Measurements from ENCODE around the gene ARHGEF12.

The ARHGEF12 gene

GRCh38 chr11:120305286-120305685 lies 30.9 kb upstream of the ARHGEF12 start:
- Mint-ChIP-seq H3K9me3 (no peaks in the 10 kb centered on the region), H3K27me3 (peaks cover 28% of the 10 kb centered on the region), H3K36me3 (ENCODE audit: insufficient read depth) (no peaks in the 10 kb centered on the region), H3K27ac (ENCODE audit: low read depth) (no peak overlapping the region), H3K4me3 (no peak overlapping the region), H3K4me1 (no peaks in the 10 kb centered on the region)
- DNase-seq (ENCODE audit: low spot score in 2 of 2) (no peak), ATAC-seq (replicated peaks; ENCODE audit: extremely low read depth, poor library complexity, severe bottlenecking) (no peak)

- H3K4me1 Mint-ChIP-seq: no peaks in the 10 kb centered on the region
- no peaks in the 10 kb centered on the region for H3K36me3 Mint-ChIP-seq (ENCODE audit: insufficient read depth)
- ATAC-seq (replicated peaks; ENCODE audit: extremely low read depth, poor library complexity, severe bottlenecking) (no peak), DNase-seq (ENCODE audit: low spot score in 2 of 2) (no peak)
- peaks cover 26% of the 10 kb centered on the region for H3K27me3 Mint-ChIP-seq
- H3K27ac Mint-ChIP-seq (ENCODE audit: low read depth): no peak overlapping the region
- H3K4me3 Mint-ChIP-seq: no peak overlapping the region
- H3K9me3 Mint-ChIP-seq: no peaks in the 10 kb centered on the region
Measured at GRCh38 chr11:120306519-120307242, 29.5 kb upstream of the ARHGEF12 start.

- Mint-ChIP-seq H3K9me3 (no peaks in the 10 kb centered on the region), H3K27ac (ENCODE audit: low read depth) (no peak overlapping the region), H3K36me3 (ENCODE audit: insufficient read depth) (no peaks in the 10 kb centered on the region), H3K4me3 (no peak overlapping the region), H3K4me1 (no peaks in the 10 kb centered on the region), H3K27me3 (peaks cover 18% of the 10 kb centered on the region)
- ATAC-seq (replicated peaks; ENCODE audit: extremely low read depth, poor library complexity, severe bottlenecking) (no peak), DNase-seq (ENCODE audit: low spot score in 2 of 2) (no peak)
Measured at GRCh38 chr11:120307476-120307875, 28.7 kb upstream of the ARHGEF12 start.

GRCh38 chr11:120308081-120308480 lies 28.1 kb upstream of the ARHGEF12 start:
- Mint-ChIP-seq H3K27ac (ENCODE audit: low read depth) (no peak overlapping the region), H3K36me3 (ENCODE audit: insufficient read depth) (no peaks in the 10 kb centered on the region), H3K9me3 (no peaks in the 10 kb centered on the region), H3K27me3 (peaks cover 17% of the 10 kb centered on the region), H3K4me3 (no peak overlapping the region), H3K4me1 (no peaks in the 10 kb centered on the region)
- DNase-seq (ENCODE audit: low spot score in 2 of 2) (no peak), ATAC-seq (replicated peaks; ENCODE audit: extremely low read depth, poor library complexity, severe bottlenecking) (no peak)

GRCh38 chr11:120310870-120311269 lies 25.3 kb upstream of the ARHGEF12 start:
- no peaks in the 10 kb centered on the region for H3K9me3 Mint-ChIP-seq
- DNase-seq (ENCODE audit: low spot score in 2 of 2) (no peak), ATAC-seq (replicated peaks; ENCODE audit: extremely low read depth, poor library complexity, severe bottlenecking) (no peak)
- H3K4me1 Mint-ChIP-seq: no peaks in the 10 kb centered on the region
- H3K27ac Mint-ChIP-seq (ENCODE audit: low read depth): no peak overlapping the region
- no peaks in the 10 kb centered on the region for H3K36me3 Mint-ChIP-seq (ENCODE audit: insufficient read depth)
- H3K27me3 Mint-ChIP-seq: peaks cover 9% of the 10 kb centered on the region
- H3K4me3 Mint-ChIP-seq: no peak overlapping the region

- H3K4me3 Mint-ChIP-seq: no peak overlapping the region
- peaks cover 32% of the 10 kb centered on the region for H3K27me3 Mint-ChIP-seq
- H3K4me1 Mint-ChIP-seq: no peaks in the 10 kb centered on the region
- ATAC-seq (replicated peaks; ENCODE audit: extremely low read depth, poor library complexity, severe bottlenecking): no peak
- H3K36me3 Mint-ChIP-seq (ENCODE audit: insufficient read depth): no peaks in the 10 kb centered on the region
- H3K27ac Mint-ChIP-seq (ENCODE audit: low read depth): no peak overlapping the region
- no peak for DNase-seq (ENCODE audit: low spot score in 2 of 2)
- H3K9me3 Mint-ChIP-seq: no peaks in the 10 kb centered on the region
Measured at GRCh38 chr11:120314861-120315260, 21.4 kb upstream of the ARHGEF12 start.

GRCh38 chr11:120316880-120317688 lies 19.1 kb upstream of the ARHGEF12 start:
- H3K27me3 Mint-ChIP-seq: peaks cover 49% of the 10 kb centered on the region
- no peaks in the 10 kb centered on the region for H3K4me1 Mint-ChIP-seq
- DNase-seq (ENCODE audit: low spot score in 2 of 2): no peak
- H3K27ac Mint-ChIP-seq (ENCODE audit: low read depth): no peak overlapping the region
- no peak for ATAC-seq (replicated peaks; ENCODE audit: extremely low read depth, poor library complexity, severe bottlenecking)
- no peaks in the 10 kb centered on the region for H3K36me3 Mint-ChIP-seq (ENCODE audit: insufficient read depth)
- H3K4me3 Mint-ChIP-seq: no peak overlapping the region
- no peaks in the 10 kb centered on the region for H3K9me3 Mint-ChIP-seq

GRCh38 chr11:120317689-120318480 lies 18.3 kb upstream of the ARHGEF12 start:
- Mint-ChIP-seq H3K36me3 (ENCODE audit: insufficient read depth) (no peaks in the 10 kb centered on the region), H3K4me3 (no peak overlapping the region), H3K4me1 (no peaks in the 10 kb centered on the region), H3K27me3 (peaks cover 57% of the 10 kb centered on the region), H3K27ac (ENCODE audit: low read depth) (no peak overlapping the region), H3K9me3 (no peaks in the 10 kb centered on the region)
- ATAC-seq (replicated peaks; ENCODE audit: extremely low read depth, poor library complexity, severe bottlenecking) (no peak), DNase-seq (ENCODE audit: low spot score in 2 of 2) (no peak)

- Mint-ChIP-seq H3K9me3 (no peaks in the 10 kb centered on the region), H3K27me3 (peaks cover 67% of the 10 kb centered on the region), H3K36me3 (ENCODE audit: insufficient read depth) (no peaks in the 10 kb centered on the region), H3K4me1 (no peaks in the 10 kb centered on the region), H3K4me3 (no peak overlapping the region), H3K27ac (ENCODE audit: low read depth) (no peak overlapping the region)
- ATAC-seq (replicated peaks; ENCODE audit: extremely low read depth, poor library complexity, severe bottlenecking) (no peak), DNase-seq (ENCODE audit: low spot score in 2 of 2) (no peak)
Measured at GRCh38 chr11:120318906-120319305, 17.3 kb upstream of the ARHGEF12 start.

GRCh38 chr11:120324932-120325810 lies 11.0 kb upstream of the ARHGEF12 start, which contains the start of gene TLCD5:
TSS of gene TLCD5 (plus strand) at chr11:120325299. CDS start at chr11:120327442, 2,143 bp downstream.
- ATAC-seq (replicated peaks; ENCODE audit: extremely low read depth, poor library complexity, severe bottlenecking): no peak
- peaks cover 21% of the 10 kb centered on the region for H3K4me1 Mint-ChIP-seq
- no peaks in the 10 kb centered on the region for H3K36me3 Mint-ChIP-seq (ENCODE audit: insufficient read depth)
- peak within 1 kb of the TSS; percentile 64 for H3K4me3 Mint-ChIP-seq
- DNase-seq (ENCODE audit: low spot score in 2 of 2): no peak
- H3K27me3 Mint-ChIP-seq: peaks cover 79% of the 10 kb centered on the region
- no peak within 1 kb of the TSS for H3K27ac Mint-ChIP-seq (ENCODE audit: low read depth)
- H3K9me3 Mint-ChIP-seq: no peaks in the 10 kb centered on the region

- ATAC-seq (replicated peaks; ENCODE audit: extremely low read depth, poor library complexity, severe bottlenecking) (no peak), DNase-seq (ENCODE audit: low spot score in 2 of 2) (no peak)
- Mint-ChIP-seq H3K4me3 (peak overlapping the region; percentile 46), H3K27me3 (peaks cover 84% of the 10 kb centered on the region), H3K4me1 (peaks cover 21% of the 10 kb centered on the region), H3K36me3 (ENCODE audit: insufficient read depth) (no peaks in the 10 kb centered on the region), H3K9me3 (no peaks in the 10 kb centered on the region), H3K27ac (ENCODE audit: low read depth) (no peak overlapping the region)
Measured at GRCh38 chr11:120326228-120326627, 10.0 kb upstream of the ARHGEF12 start.

- no peak overlapping the region for H3K4me3 Mint-ChIP-seq
- peaks cover 21% of the 10 kb centered on the region for H3K4me1 Mint-ChIP-seq
- ATAC-seq (replicated peaks; ENCODE audit: extremely low read depth, poor library complexity, severe bottlenecking) (no peak), DNase-seq (ENCODE audit: low spot score in 2 of 2) (no peak)
- H3K27me3 Mint-ChIP-seq: peaks cover 84% of the 10 kb centered on the region
- no peaks in the 10 kb centered on the region for H3K36me3 Mint-ChIP-seq (ENCODE audit: insufficient read depth)
- H3K27ac Mint-ChIP-seq (ENCODE audit: low read depth): no peak overlapping the region
- no peaks in the 10 kb centered on the region for H3K9me3 Mint-ChIP-seq
Measured at GRCh38 chr11:120326845-120327281, 9.3 kb upstream of the ARHGEF12 start.
